GM23248 (cell line): Measurements from ENCODE around the gene OVCH1. TPM values are rescaled to one million over a fixed set of nuclear protein-coding genes. Genes with fewer than 3 reads are reported as not detected.

ENCODE experiments used
- DNase-seq: peaks from one replicate; pipeline ENCODE4 v3.0.0-alpha.2; 2015
- H2AFZ ChIP-seq: fragments of 200-600 bp; sonication (generic); 2 replicates; pipeline ENCODE4 v1.6.1; 2016; ENCODE audit warnings: antibody characterized with exemption
- H3F3A ChIP-seq: fragments of 200-600 bp; sonication (generic); 2 replicates; pipeline ENCODE4 v1.6.1; 2016; ENCODE audit warnings: mild to moderate bottlenecking, antibody characterized with exemption, mixed run types; ENCODE audit not compliant: insufficient read depth
- H3K27ac ChIP-seq: fragments of 200-600 bp; sonication (generic); 2 replicates; pipeline ENCODE4 v1.5.1; 2016; ENCODE audit warnings: mild to moderate bottlenecking
- H3K27me3 ChIP-seq: fragments of 200-600 bp; sonication (generic); replicated peaks from 2 replicates; pipeline ENCODE4 v1.6.1; 2016; ENCODE audit warnings: mild to moderate bottlenecking; ENCODE audit not compliant: insufficient read depth
- H3K36me3 ChIP-seq: fragments of 200-600 bp; sonication (generic); 2 replicates; pipeline ENCODE4 v1.6.1; 2016; ENCODE audit warnings: low read depth, mild to moderate bottlenecking
- H3K4me1 ChIP-seq: fragments of 200-600 bp; sonication (generic); 2 replicates; pipeline ENCODE4 v1.6.1; 2016; ENCODE audit warnings: mild to moderate bottlenecking; ENCODE audit not compliant: insufficient read depth
- H3K4me2 ChIP-seq: fragments of 200-600 bp; sonication (generic); one replicate; pipeline ENCODE4 v1.6.1; 2016; ENCODE audit warnings: mild to moderate bottlenecking; ENCODE audit not compliant: unreplicated experiment
- H3K4me3 ChIP-seq: fragments of 200-600 bp; sonication (generic); 2 replicates; pipeline ENCODE4 v1.5.1; 2016; ENCODE audit warnings: mild to moderate bottlenecking
- H3K79me2 ChIP-seq: fragments of 200-600 bp; sonication (generic); 2 replicates; pipeline ENCODE4 v1.6.1; 2016; ENCODE audit warnings: mild to moderate bottlenecking; ENCODE audit not compliant: insufficient read depth
- H3K9ac ChIP-seq: fragments of 200-600 bp; sonication (generic); 2 replicates; pipeline ENCODE4 v1.6.1; 2016; ENCODE audit warnings: mild to moderate bottlenecking
- H3K9me2 ChIP-seq: fragments of 200-600 bp; sonication (generic); 2 replicates; pipeline ENCODE4 v1.6.1; 2016; ENCODE audit warnings: mixed run types, mild to moderate bottlenecking, moderate library complexity; ENCODE audit not compliant: insufficient read depth
- H3K9me3 ChIP-seq: fragments of 200-600 bp; sonication (generic); one replicate; pipeline ENCODE4 v1.6.1; 2017; ENCODE audit warnings: low read depth
- H4K20me1 ChIP-seq: fragments of 200-600 bp; sonication (generic); 2 replicates; pipeline ENCODE4 v1.6.0; 2016; ENCODE audit not compliant: insufficient read depth
- EZH2 ChIP-seq: fragments of 200-600 bp; sonication (generic); IDR thresholded peaks from 2 replicates; pipeline ENCODE4 v1.6.1; 2018; ENCODE audit warnings: antibody characterized with exemption, mild to moderate bottlenecking; ENCODE audit not compliant: insufficient read depth, poor library complexity, severe bottlenecking
- EZH2phosphoT487 ChIP-seq: fragments of 200-600 bp; sonication (generic); IDR thresholded peaks from 2 replicates; pipeline ENCODE4 v1.6.1; 2018; ENCODE audit warnings: antibody characterized with exemption, moderate library complexity, mild to moderate bottlenecking, low read depth; ENCODE audit not compliant: insufficient read depth
- WGBS, 2 experiments: methylation state at CpG; one replicate each; pipeline ENCODE4 v1.1.6; 2015 to 2017; ENCODE audit warnings: low lambda C conversion rate in 2 of 2, low coverage in 1 of 2; ENCODE audit errors: missing lambda C conversion rate in 2 of 2; 5-methylcytosine and 5-hydroxymethylcytosine counted together
- in situ Hi-C: fragments of 300-500 bp; cut with MboI; formaldehyde crosslinking; loops from 2 replicates; pipeline ENCODE4 v1.15.0; 2020
- polyA plus RNA-seq: library from polyadenylated mRNA; unstranded; fragments of >200 nt; fragmentation: Nextera tagmentation; extraction: Ambion mirVana; gene quantifications from 2 replicates; pipeline ENCODE4 v1.2.1, GENCODE V29; 2016
- total RNA-seq: library from RNA; depleted of rRNA; stranded (reverse); fragments of >200 nt; shearing (Covaris generic); gene quantifications from 2 replicates; pipeline ENCODE4 v1.2.3, GENCODE V29; 2014

OVCH1 gene
- total and polyA plus RNA-seq, 2 experiments from 2014 or later: not detected

DNA sequence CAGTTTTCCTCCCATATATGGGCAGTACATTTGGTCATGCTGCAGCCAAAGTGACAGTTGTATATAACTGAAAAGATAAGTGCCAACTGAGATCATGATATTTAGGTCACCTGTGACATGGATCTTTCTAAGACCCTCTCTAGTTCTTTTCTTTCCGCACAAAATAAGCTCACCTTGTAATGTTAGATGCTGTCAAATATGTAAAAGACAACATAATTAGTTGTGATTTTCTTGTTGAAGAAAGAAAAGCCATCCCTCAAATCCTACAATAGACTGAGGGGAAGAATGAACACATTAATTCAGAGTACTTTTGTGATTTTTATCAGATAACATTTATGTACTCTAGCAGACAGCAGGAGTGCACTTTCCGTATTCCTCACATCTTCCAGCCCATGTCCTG is 37.4 kb downstream of the OVCH1 start:
- H3K9ac ChIP-seq: no peak overlapping the region
- H4K20me1 ChIP-seq: no peaks in the 10 kb centered on the region
- no peak overlapping the region for H3K27ac ChIP-seq
- no peaks in the 10 kb centered on the region for H3K79me2 ChIP-seq
- H3K27me3 ChIP-seq: no peaks in the 10 kb centered on the region
- in situ Hi-C loops: no loop called here
- 86% methylated on average over 2 of the region's 2 CpGs for WGBS, 2 experiments
- no peaks in the 10 kb centered on the region for H3K9me2 ChIP-seq
- no peaks in the 10 kb centered on the region for H3K4me1 ChIP-seq
- H3K4me3 ChIP-seq: no peak overlapping the region
- no peaks in the 10 kb centered on the region for H3K9me3 ChIP-seq
- TF ChIP-seq EZH2phosphoT487: no peak
- no peak for TF ChIP-seq EZH2
- H3K4me2 ChIP-seq: no peak overlapping the region
- H3F3A ChIP-seq: no peaks in the 10 kb centered on the region
- DNase-seq: no peak
- no peaks in the 10 kb centered on the region for H3K36me3 ChIP-seq
- H2AFZ ChIP-seq: no peak overlapping the region

DNA sequence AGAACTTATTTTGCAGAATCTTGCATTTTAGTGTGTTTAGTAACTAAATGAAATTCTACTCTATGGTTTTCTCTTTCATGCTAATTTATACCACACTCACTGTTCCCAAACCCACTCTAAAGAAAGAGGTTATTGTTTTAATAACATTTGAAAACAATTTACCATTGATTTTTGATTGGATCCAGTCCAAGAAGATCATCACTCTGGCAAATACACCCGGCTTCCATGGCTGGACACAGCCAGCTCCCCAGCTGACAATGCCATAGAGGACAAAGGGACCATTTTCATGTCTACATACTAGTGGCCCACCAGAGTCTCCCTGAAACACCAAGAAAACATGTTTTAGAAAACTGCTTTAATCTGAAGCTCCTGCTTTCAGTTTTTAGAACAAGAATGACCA is 42.4 kb downstream of the OVCH1 start:
- in situ Hi-C loops: no loop called here
- Histone ChIP-seq H3K9ac (no peak overlapping the region), H4K20me1 (no peaks in the 10 kb centered on the region), H3K4me3 (no peak overlapping the region), H3K9me3 (no peaks in the 10 kb centered on the region), H3K9me2 (no peaks in the 10 kb centered on the region), H3K79me2 (no peaks in the 10 kb centered on the region), H2AFZ (no peak overlapping the region), H3F3A (no peaks in the 10 kb centered on the region), H3K4me1 (no peaks in the 10 kb centered on the region), H3K36me3 (no peaks in the 10 kb centered on the region), H3K27ac (no peak overlapping the region), H3K4me2 (no peak overlapping the region), H3K27me3 (no peaks in the 10 kb centered on the region)
- TF ChIP-seq EZH2 (no peak), EZH2phosphoT487 (no peak)
- WGBS, 2 experiments: 0 to 6% methylated on average over 1 of the region's 1 CpG
- DNase-seq: no peak

DNA sequence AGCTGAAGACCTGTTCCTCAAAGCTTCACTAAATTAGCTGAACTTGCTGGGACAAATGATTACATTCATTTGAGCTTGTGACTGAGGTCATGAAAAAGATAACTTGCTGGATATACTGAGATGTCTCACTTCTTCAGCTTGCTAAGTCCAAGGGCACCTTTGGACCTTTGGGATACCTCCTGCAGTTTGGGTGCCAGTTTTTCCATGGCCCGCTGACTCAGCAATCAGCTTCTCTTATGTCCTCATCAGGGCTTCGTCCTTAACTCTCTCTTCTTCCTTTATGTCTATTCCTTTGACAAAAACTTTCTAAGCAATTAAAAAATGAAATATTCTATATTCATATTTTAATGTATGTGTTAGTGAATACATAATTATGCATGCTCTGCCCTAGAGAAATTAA is 45.6 kb downstream of the OVCH1 start:
- H3K27me3 ChIP-seq: no peaks in the 10 kb centered on the region
- no peaks in the 10 kb centered on the region for H4K20me1 ChIP-seq
- no peaks in the 10 kb centered on the region for H3K36me3 ChIP-seq
- H3K9ac ChIP-seq: no peak overlapping the region
- H3F3A ChIP-seq: no peaks in the 10 kb centered on the region
- H3K9me3 ChIP-seq: no peaks in the 10 kb centered on the region
- no peak overlapping the region for H3K4me2 ChIP-seq
- no peaks in the 10 kb centered on the region for H3K4me1 ChIP-seq
- H3K79me2 ChIP-seq: no peaks in the 10 kb centered on the region
- H3K4me3 ChIP-seq: no peak overlapping the region
- no peaks in the 10 kb centered on the region for H3K9me2 ChIP-seq
- no peak for TF ChIP-seq EZH2phosphoT487
- TF ChIP-seq EZH2: no peak
- no peak overlapping the region for H3K27ac ChIP-seq
- WGBS, 2 experiments: 90% methylated on average over 2 of the region's 2 CpGs
- in situ Hi-C loops: no loop called here
- H2AFZ ChIP-seq: no peak overlapping the region
- DNase-seq: no peak

DNA sequence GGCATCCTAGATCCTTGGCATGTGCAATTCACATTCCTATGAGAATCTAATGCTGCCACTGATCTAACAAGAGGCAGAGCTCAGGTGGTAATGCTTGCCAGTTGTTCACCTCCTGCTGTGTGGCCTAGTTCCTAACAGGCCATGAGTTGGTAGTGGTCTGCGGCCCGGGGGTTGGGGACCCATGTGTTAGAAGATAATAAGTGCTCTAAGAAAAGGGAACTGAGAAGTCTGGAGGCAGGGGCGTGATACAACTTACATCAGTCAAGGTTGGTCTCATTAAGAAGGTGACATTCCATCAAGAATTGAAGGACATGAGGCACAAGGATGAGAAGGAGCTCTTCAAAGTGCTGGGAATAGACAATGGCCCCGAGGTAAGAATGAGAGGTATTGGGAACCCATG is 49.3 kb downstream of the OVCH1 start:
- H3K36me3 ChIP-seq: no peaks in the 10 kb centered on the region
- H3K27me3 ChIP-seq: no peaks in the 10 kb centered on the region
- no peak overlapping the region for H3K4me2 ChIP-seq
- WGBS, 2 experiments: 58 to 64% methylated on average over 4 of the region's 4 CpGs
- H3K9me3 ChIP-seq: no peaks in the 10 kb centered on the region
- DNase-seq: no peak
- H4K20me1 ChIP-seq: no peaks in the 10 kb centered on the region
- TF ChIP-seq EZH2 (no peak), EZH2phosphoT487 (no peak)
- in situ Hi-C loops: no loop called here
- no peaks in the 10 kb centered on the region for H3F3A ChIP-seq
- H3K4me1 ChIP-seq: no peaks in the 10 kb centered on the region
- H3K9me2 ChIP-seq: no peaks in the 10 kb centered on the region
- no peaks in the 10 kb centered on the region for H3K79me2 ChIP-seq
- H3K27ac ChIP-seq: no peak overlapping the region
- no peak overlapping the region for H2AFZ ChIP-seq
- H3K4me3 ChIP-seq: no peak overlapping the region
- H3K9ac ChIP-seq: no peak overlapping the region

DNA sequence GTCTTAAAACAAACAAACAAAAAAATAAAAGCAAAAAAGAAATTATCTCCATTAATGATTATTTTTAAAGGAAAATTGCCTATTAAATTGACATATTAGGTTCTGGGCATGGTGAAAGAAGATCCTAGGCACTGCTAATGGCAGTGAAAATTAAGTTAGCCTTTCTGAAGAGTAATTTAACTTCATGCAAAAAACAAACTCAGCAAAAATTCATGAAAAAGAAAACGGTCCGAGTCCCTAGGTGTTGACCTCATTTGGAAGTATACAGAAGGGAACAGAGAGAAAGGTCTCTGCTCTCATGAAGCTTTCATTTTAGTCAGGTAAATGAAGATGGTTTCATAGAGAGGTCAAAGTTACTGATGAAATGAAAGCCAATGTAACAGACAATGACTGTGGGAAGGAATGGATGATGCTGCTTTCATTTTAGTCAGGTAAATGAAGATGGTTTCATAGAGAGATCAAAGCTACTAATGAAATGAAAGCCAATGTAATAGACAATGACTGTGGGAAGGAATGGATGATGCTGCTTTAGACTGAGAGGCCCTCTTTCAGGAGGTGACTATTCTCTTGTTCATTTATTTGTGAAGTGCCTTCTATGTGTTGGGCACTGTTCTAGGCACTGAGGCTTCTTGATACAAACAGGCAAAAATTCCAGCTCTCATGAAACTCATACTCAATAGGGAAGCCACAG is 50.1 kb downstream of the OVCH1 start:
- Histone ChIP-seq H3K4me2 (no peak overlapping the region), H3K9ac (no peak overlapping the region), H3F3A (no peaks in the 10 kb centered on the region), H3K4me1 (no peaks in the 10 kb centered on the region), H2AFZ (no peak overlapping the region), H3K4me3 (no peak overlapping the region), H3K27ac (no peak overlapping the region), H3K27me3 (no peaks in the 10 kb centered on the region), H3K9me3 (no peaks in the 10 kb centered on the region), H3K36me3 (no peaks in the 10 kb centered on the region), H4K20me1 (no peaks in the 10 kb centered on the region), H3K79me2 (no peaks in the 10 kb centered on the region), H3K9me2 (no peaks in the 10 kb centered on the region)
- no peak for DNase-seq
- in situ Hi-C loops: no loop called here
- WGBS, 2 experiments: 87 to 93% methylated on average over 2 of the region's 2 CpGs
- TF ChIP-seq EZH2phosphoT487 (no peak), EZH2 (no peak)
